Glutamatergic neuron (in vitro differentiated cells): ENCODE data around the gene ADGRG3. TPM values are rescaled to one million over a fixed set of nuclear protein-coding genes. Genes with fewer than 3 reads are reported as not detected.
"Not testable (repeated sequence)": the region's sequence is repeated elsewhere in the genome, so short reads cannot be mapped to it uniquely, and the experiment has no call there.

Experiments used
- DNase-seq: peaks from one replicate; pipeline ENCODE4 v3.0.0; 2022
- H3K27ac Mint-ChIP-seq: one replicate; pipeline ENCODE4 v1.8.0; 2020; ENCODE audit warnings: mild to moderate bottlenecking, mixed read lengths, inconsistent platforms; ENCODE audit not compliant: unreplicated experiment
- H3K27me3 Mint-ChIP-seq: one replicate; pipeline ENCODE4 v1.8.0; 2020; ENCODE audit warnings: mild to moderate bottlenecking, moderate library complexity, mixed read lengths, inconsistent platforms; ENCODE audit not compliant: unreplicated experiment
- H3K36me3 Mint-ChIP-seq: one replicate; pipeline ENCODE4 v1.8.0; 2020; ENCODE audit warnings: mild to moderate bottlenecking, mixed read lengths, inconsistent platforms; ENCODE audit not compliant: unreplicated experiment
- H3K4me1 Mint-ChIP-seq: one replicate; pipeline ENCODE4 v1.8.0; 2020; ENCODE audit warnings: mild to moderate bottlenecking, low read depth, mixed read lengths, inconsistent platforms; ENCODE audit not compliant: unreplicated experiment
- H3K4me3 Mint-ChIP-seq: one replicate; pipeline ENCODE4 v1.8.0; 2020; ENCODE audit warnings: mild to moderate bottlenecking, mixed read lengths, inconsistent platforms; ENCODE audit not compliant: unreplicated experiment
- H3K9me3 Mint-ChIP-seq: one replicate; pipeline ENCODE4 v1.8.0; 2020; ENCODE audit warnings: mild to moderate bottlenecking, moderate library complexity, mixed read lengths, inconsistent platforms; ENCODE audit not compliant: unreplicated experiment
- CTCF ChIP-seq: fragments of 200-600 bp; sonication (generic); IDR thresholded peaks from one replicate; pipeline ENCODE4 v1.5.0; 2021; ENCODE audit not compliant: partially characterized antibody, unreplicated experiment
- total RNA-seq: library from RNA; stranded (reverse); fragmentation: NEBNext Ultra II Directional; extraction: Animal tissue kit (Norgen Biotek cat#: 25700); gene quantifications from one replicate; pipeline ENCODE4 v1.2.1, GENCODE V29; 2021; ENCODE audit not compliant: unreplicated experiment

ADGRG3 gene
- total RNA-seq, 1 donor from 2014 or later: not detected

- H3K27ac Mint-ChIP-seq: no peak overlapping the region
- peaks cover 7% of the 10 kb centered on the region for H3K4me1 Mint-ChIP-seq
Measured at GRCh38 chr16:57707331-57707730, 39.2 kb downstream of the ADGRG3 start.

GRCh38 chr16:57708168-57708567, 40.1 kb downstream of the ADGRG3 start:
- H3K36me3 Mint-ChIP-seq: peaks cover 10% of the 10 kb centered on the region
- H3K27me3 Mint-ChIP-seq: peaks cover 8% of the 10 kb centered on the region
- TF ChIP-seq CTCF: no peak
- peaks cover 3% of the 10 kb centered on the region for H3K9me3 Mint-ChIP-seq
- H3K4me3 Mint-ChIP-seq: no peak overlapping the region
- DNase-seq: no peak
- H3K27ac Mint-ChIP-seq: no peak overlapping the region
- H3K4me1 Mint-ChIP-seq: peaks cover 14% of the 10 kb centered on the region

More at GRCh38 chr16:57707331-57707730, 39.2 kb downstream of the ADGRG3 start:
- TF ChIP-seq CTCF: no peak
- Mint-ChIP-seq H3K27me3 (peaks cover 9% of the 10 kb centered on the region), H3K4me3 (no peak overlapping the region), H3K9me3 (peaks cover 3% of the 10 kb centered on the region), H3K36me3 (peaks cover 10% of the 10 kb centered on the region)
- no peak for DNase-seq

- H3K27ac Mint-ChIP-seq: no peak overlapping the region
- H3K4me3 Mint-ChIP-seq: no peak overlapping the region
- H3K27me3 Mint-ChIP-seq: peaks cover 7% of the 10 kb centered on the region
- peaks cover 10% of the 10 kb centered on the region for H3K36me3 Mint-ChIP-seq
- peaks cover 3% of the 10 kb centered on the region for H3K9me3 Mint-ChIP-seq
- DNase-seq: no peak
- TF ChIP-seq CTCF: no peak
- peaks cover 18% of the 10 kb centered on the region for H3K4me1 Mint-ChIP-seq
Measured at GRCh38 chr16:57709663-57710062, 41.6 kb downstream of the ADGRG3 start.

- H3K4me1 Mint-ChIP-seq: peaks cover 18% of the 10 kb centered on the region
- H3K4me3 Mint-ChIP-seq: peak overlapping the region; percentile 15
Measured at GRCh38 chr16:57711346-57711745, 43.2 kb downstream of the ADGRG3 start.

GRCh38 chr16:57711993-57712392, 43.9 kb downstream of the ADGRG3 start:
- Mint-ChIP-seq H3K4me3 (no peak overlapping the region), H3K27me3 (peaks cover 7% of the 10 kb centered on the region), H3K36me3 (peaks cover 10% of the 10 kb centered on the region), H3K27ac (no peak overlapping the region), H3K4me1 (peaks cover 18% of the 10 kb centered on the region), H3K9me3 (peaks cover 3% of the 10 kb centered on the region)
- no peak for DNase-seq
- no peak for TF ChIP-seq CTCF

More at GRCh38 chr16:57711346-57711745, 43.2 kb downstream of the ADGRG3 start:
- no peak for DNase-seq
- H3K36me3 Mint-ChIP-seq: peaks cover 10% of the 10 kb centered on the region
- H3K9me3 Mint-ChIP-seq: peaks cover 5% of the 10 kb centered on the region
- peaks cover 7% of the 10 kb centered on the region for H3K27me3 Mint-ChIP-seq
- peak overlapping the region; percentile 67 for H3K27ac Mint-ChIP-seq
- TF ChIP-seq CTCF: no peak

- not testable (repeated sequence) for H3K9me3 Mint-ChIP-seq, DNase-seq, H3K27ac Mint-ChIP-seq, H3K4me3 Mint-ChIP-seq, H3K36me3 Mint-ChIP-seq, H3K27me3 Mint-ChIP-seq
- H3K4me1 Mint-ChIP-seq: peaks cover 18% of the 10 kb centered on the region
Measured at GRCh38 chr16:57712569-57712968, 44.5 kb downstream of the ADGRG3 start.
